SU-DHL-6 (cell line): ENCODE measurements around the gene TMEM86B.

Experiments used
- EZH2phosphoT487 ChIP-seq: fragments of 200-600 bp; sonication (generic), shearing (Covaris generic); conservative IDR thresholded peaks from 2 replicates; pipeline ENCODE4 v1.6.1; 2018; ENCODE audit warnings: mild to moderate bottlenecking, antibody characterized with exemption, low read length, moderate library complexity, mixed read lengths
- TF ChIP-seq, protein P1 (sequence below): fragments of 200-600 bp; sonication (generic); IDR thresholded peaks from one replicate; pipeline ENCODE4 v1.5.1; 2017; ENCODE audit warnings: antibody characterized with exemption, mild to moderate bottlenecking, low read length, moderate library complexity; ENCODE audit not compliant: insufficient read depth, poor library complexity, severe bottlenecking

- TF ChIP-seq, protein P1, sequence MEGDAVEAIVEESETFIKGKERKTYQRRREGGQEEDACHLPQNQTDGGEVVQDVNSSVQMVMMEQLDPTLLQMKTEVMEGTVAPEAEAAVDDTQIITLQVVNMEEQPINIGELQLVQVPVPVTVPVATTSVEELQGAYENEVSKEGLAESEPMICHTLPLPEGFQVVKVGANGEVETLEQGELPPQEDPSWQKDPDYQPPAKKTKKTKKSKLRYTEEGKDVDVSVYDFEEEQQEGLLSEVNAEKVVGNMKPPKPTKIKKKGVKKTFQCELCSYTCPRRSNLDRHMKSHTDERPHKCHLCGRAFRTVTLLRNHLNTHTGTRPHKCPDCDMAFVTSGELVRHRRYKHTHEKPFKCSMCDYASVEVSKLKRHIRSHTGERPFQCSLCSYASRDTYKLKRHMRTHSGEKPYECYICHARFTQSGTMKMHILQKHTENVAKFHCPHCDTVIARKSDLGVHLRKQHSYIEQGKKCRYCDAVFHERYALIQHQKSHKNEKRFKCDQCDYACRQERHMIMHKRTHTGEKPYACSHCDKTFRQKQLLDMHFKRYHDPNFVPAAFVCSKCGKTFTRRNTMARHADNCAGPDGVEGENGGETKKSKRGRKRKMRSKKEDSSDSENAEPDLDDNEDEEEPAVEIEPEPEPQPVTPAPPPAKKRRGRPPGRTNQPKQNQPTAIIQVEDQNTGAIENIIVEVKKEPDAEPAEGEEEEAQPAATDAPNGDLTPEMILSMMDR: no peak
- TF ChIP-seq EZH2phosphoT487: no peak
Measured at GRCh38 chr19:55230329-55230728, 1.8 kb upstream of the TMEM86B start.
